Stimulated activated CD4-positive, alpha-beta T cell treated with anti-CD3 and anti-CD28 coated beads, Interleukin-2, amount 100 ng/mL, for 24 hours (primary cell): Measurements from ENCODE around the gene PROSER2.
"Not testable (repeated sequence)": the region's sequence is repeated elsewhere in the genome, so short reads cannot be mapped to it uniquely, and the experiment has no call there.

Source experiments
- DNase-seq, 2 donors: peaks; one replicate each; pipeline ENCODE4 v3.0.0-alpha.2; 2020

Gene PROSER2

GRCh38 chr10:11837372-11838161 is 14.4 kb downstream of the PROSER2 start:
- DNase-seq, result no peak

- no peak for DNase-seq
Measured at GRCh38 chr10:11838298-11838852, 15.2 kb downstream of the PROSER2 start.

GRCh38 chr10:11841375-11841774 is 18.2 kb downstream of the PROSER2 start:
- no peak for DNase-seq

- DNase-seq, result no peak
Measured at GRCh38 chr10:11842411-11842810, 19.3 kb downstream of the PROSER2 start.

- DNase-seq, result no peak
Measured at GRCh38 chr10:11845113-11845512, 22.0 kb downstream of the PROSER2 start.

GRCh38 chr10:11846542-11846941 is 23.4 kb downstream of the PROSER2 start:
- no peak for DNase-seq

GRCh38 chr10:11849277-11849676 is 26.1 kb downstream of the PROSER2 start:
- DNase-seq, result no peak

GRCh38 chr10:11849911-11850310 is 26.8 kb downstream of the PROSER2 start:
- DNase-seq, result no peak

- DNase-seq, result no peak
Measured at GRCh38 chr10:11851910-11852309, 28.8 kb downstream of the PROSER2 start.

GRCh38 chr10:11852637-11853036 is 29.5 kb downstream of the PROSER2 start:
- not testable (repeated sequence) for DNase-seq

GRCh38 chr10:11853468-11853867 is 30.3 kb downstream of the PROSER2 start:
- DNase-seq, result no peak

- DNase-seq, result no peak
Measured at GRCh38 chr10:11854301-11854700, 31.1 kb downstream of the PROSER2 start.

- no peak for DNase-seq
Measured at GRCh38 chr10:11856089-11856488, 32.9 kb downstream of the PROSER2 start.

GRCh38 chr10:11856678-11857077 is 33.5 kb downstream of the PROSER2 start:
- no peak for DNase-seq

- DNase-seq, result no peak
Measured at GRCh38 chr10:11858093-11858492, 34.9 kb downstream of the PROSER2 start.

GRCh38 chr10:11861341-11861740 is 38.2 kb downstream of the PROSER2 start:
- no peak for DNase-seq

- no peak for DNase-seq
Measured at GRCh38 chr10:11861811-11862428, 38.8 kb downstream of the PROSER2 start.

GRCh38 chr10:11863353-11864109 is 40.4 kb downstream of the PROSER2 start:
- DNase-seq, result peak; percentile 48 to 59

GRCh38 chr10:11864727-11865126 is 41.6 kb downstream of the PROSER2 start:
- DNase-seq, result no peak

GRCh38 chr10:11865561-11865960 is 42.4 kb downstream of the PROSER2 start:
- no peak for DNase-seq

GRCh38 chr10:11866199-11866925 is 43.2 kb downstream of the PROSER2 start:
- no peak for DNase-seq

GRCh38 chr10:11869219-11869618 is 46.1 kb downstream of the PROSER2 start:
- DNase-seq, result no peak
